Measurements from ENCODE around the gene NMNAT2. TPM values are rescaled to one million over a fixed set of nuclear protein-coding genes. Genes with fewer than 3 reads are reported as not detected.

NMNAT2 gene
- total and polyA plus RNA-seq, 10 of the 15 experiments (the other 5 are each of a cell fraction or from before 2014, with no cell fraction given) = 0.02 to 2.0 (median 0.60) TPM

GRCh38 chr1:183303323-183303645 is 114.9 kb downstream of the NMNAT2 start:
- SMC1A ChIA-PET (ENCODE audit: uncharacterized antibody, unreplicated experiment) = interaction anchor here (1.3 to 4.8 kb wide), 3 partner anchors 13 to 22 kb away, joined by 5 to 48 read pairs (median 24); no protein-coding TSS in a partner anchor
- POLR2A ChIA-PET = interaction anchor here (0.5 to 1.0 kb wide), 2 partner anchors 12 to 15 kb away, joined by 3 to 4 read pairs; no protein-coding TSS in a partner anchor
- Histone ChIP-seq H3K36me3 (ENCODE audit: control insufficient read depth in 2 of 2, insufficient read depth in 2 of 2, low read length in 1 of 2) (no peaks in the 10 kb centered on the region), H3K9ac (ENCODE audit: control insufficient read depth, insufficient read depth, low read length) (no peak overlapping the region), H3K4me2 (ENCODE audit: control insufficient read depth, insufficient read depth) (no peak overlapping the region), H3K79me2 (ENCODE audit: control insufficient read depth, insufficient read depth, low read length) (no peaks in the 10 kb centered on the region), H4K20me1 (ENCODE audit: control insufficient read depth, insufficient read depth) (no peaks in the 10 kb centered on the region), H3K27me3 (replicated peaks in 1 of 2; ENCODE audit: control insufficient read depth in 2 of 2, insufficient read depth in 2 of 2, low read length in 1 of 2) (no peaks in the 10 kb centered on the region), H3K4me1 (ENCODE audit: control insufficient read depth, insufficient read depth, low read length) (peaks cover 12% of the 10 kb centered on the region), H3K4me3 (no peak overlapping the region), H2AFZ (ENCODE audit: control insufficient read depth, low read depth, low read length) (no peak overlapping the region), H3K9me3 (replicated peaks; ENCODE audit: control insufficient read depth, insufficient read depth, low read length) (no peaks in the 10 kb centered on the region), H3K27ac (ENCODE audit: control insufficient read depth, insufficient read depth) (no peak overlapping the region)
- intact Hi-C loops (cut with micrococcal nuclease; ENCODE audit: unreplicated experiment) = no loop called here
- in situ Hi-C loops (cut with MboI) = no loop called here
- CTCF ChIA-PET = no interaction called here
- BruUV-seq (replicated peaks) = no TSS peak
- DNase-seq (ENCODE audit: low read depth, low spot score) (no peak), ATAC-seq (no peak; the same call in 2 of the 3 replicates), FAIRE-seq (no peak)
- RAD21 ChIA-PET (ENCODE audit: unreplicated experiment) = interaction anchor here (5.5 kb wide), 1 partner anchor 21 kb away, joined by 50 read pairs; no protein-coding TSS in a partner anchor
- 20% methylated on average over 4 of the region's 4 CpGs for WGBS (ENCODE audit: insufficient coverage, insufficient replicate concordance, low lambda C conversion rate, missing lambda C conversion rate)
- TF ChIP-seq SMARCA5 (IDR thresholded peaks at IDR 0.05) (no peak), SUZ12 (IDR thresholded peaks at IDR 0.05; ENCODE audit: unreplicated experiment) (no peak), FOXM1 (IDR thresholded peaks at IDR 0.05; ENCODE audit: low read depth, low read length) (no peak), IKZF2 (IDR thresholded peaks at IDR 0.05) (0 out of 4 replicates have a peak, but pooled peaks of 1 of the 2 experiments have one; percentile 19), SMAD5 (IDR thresholded peaks at IDR 0.05; ENCODE audit: low read depth) (no peak), BCL3 (IDR thresholded peaks at IDR 0.05; ENCODE audit: borderline replicate concordance, insufficient read depth, low read depth, low read length, poor library complexity, severe bottlenecking) (no peak), IRF5 (IDR thresholded peaks at IDR 0.05; ENCODE audit: borderline replicate concordance) (no peak), HCFC1 (IDR thresholded peaks at IDR 0.05; ENCODE audit: low read length) (no peak)

Data from GM12878 (cell line).